Thymus (tissue), 11 donors: Measurements from ENCODE around the gene ZNF622. TPM values are rescaled to one million over a fixed set of nuclear protein-coding genes. Genes with fewer than 3 reads are reported as not detected.

Experiments used
- DNase-seq, 9 donors: peaks; one replicate each; pipeline ENCODE4 v3.0.0-alpha.2; 2013; ENCODE audit warnings: low spot score in 9 of 9, low read depth in 6 of 9, missing footprints in 1 of 9
- H3K27ac ChIP-seq, 2 donors: one replicate each; pipeline ENCODE4 v1.5.1; 2013; ENCODE audit warnings: control low read depth in 1 of 2, low read depth in 1 of 2, low read length in 1 of 2, mild to moderate bottlenecking in 1 of 2, moderate library complexity in 1 of 2
- H3K27me3 ChIP-seq, 2 donors: one replicate each; pipeline ENCODE4 v1.5.1; 2013; ENCODE audit warnings: low read length in 1 of 2; ENCODE audit not compliant: control insufficient read depth in 2 of 2, insufficient read depth in 1 of 2
- H3K36me3 ChIP-seq, 2 donors: one replicate each; pipeline ENCODE4 v1.5.1; 2013; ENCODE audit warnings: low read length in 1 of 2, mild to moderate bottlenecking in 1 of 2, moderate library complexity in 1 of 2; ENCODE audit not compliant: control insufficient read depth in 2 of 2, insufficient read depth in 2 of 2
- H3K4me1 ChIP-seq, 2 donors: one replicate each; pipeline ENCODE4 v1.5.1; 2013; ENCODE audit warnings: low read length in 2 of 2; ENCODE audit not compliant: control insufficient read depth in 2 of 2, insufficient read depth in 2 of 2
- H3K4me3 ChIP-seq, 2 donors: one replicate each; pipeline ENCODE4 v1.5.1; 2013; ENCODE audit warnings: low read length in 2 of 2, control low read depth in 1 of 2, mild to moderate bottlenecking in 1 of 2
- H3K9me3 ChIP-seq, 2 donors: one replicate each; pipeline ENCODE4 v1.5.1; 2013; ENCODE audit warnings: low read length in 1 of 2, mild to moderate bottlenecking in 1 of 2; ENCODE audit not compliant: control insufficient read depth in 2 of 2, insufficient read depth in 1 of 2
- WGBS: extraction: QIAGEN DNeasy Blood & Tissue Kit; methylation state at CpG from one replicate; pipeline ENCODE4 v1.1.7; 2013; 5-methylcytosine and 5-hydroxymethylcytosine counted together
- polyA plus RNA-seq: library from polyadenylated mRNA; stranded (reverse); fragments of 200-250 nt; gene quantifications from one replicate; pipeline ENCODE4 v1.2.3, GENCODE V29; 2013
- total RNA-seq: library from RNA; stranded (reverse); fragments of 120-200 nt; gene quantifications from one replicate; pipeline ENCODE4 v1.2.4, GENCODE V29; 2013
- donor health status: healthy.

ZNF622 gene
- total and polyA plus RNA-seq, 2 donors, result 19.8 to 27.7 TPM

- Histone ChIP-seq H3K36me3 (no peaks in the 10 kb centered on the region), H3K27ac (no peak overlapping the region), H3K4me1 (no peaks in the 10 kb centered on the region), H3K9me3 (no peaks in the 10 kb centered on the region), H3K4me3 (no peak overlapping the region), H3K27me3 (no peaks in the 10 kb centered on the region)
- no peak for DNase-seq
- 94% methylated on average over 7 of the region's 7 CpGs for WGBS
These were observed 35.1 kb downstream of the ZNF622 start for GRCh38 chr5:16430349-16431089.

GRCh38 chr5:16428359-16428758 is 37.2 kb downstream of the ZNF622 start:
- no peak for DNase-seq
- H3K9me3 ChIP-seq, result no peaks in the 10 kb centered on the region
- H3K4me1 ChIP-seq, result no peaks in the 10 kb centered on the region
- no peak overlapping the region for H3K27ac ChIP-seq
- H3K27me3 ChIP-seq, result no peaks in the 10 kb centered on the region
- H3K36me3 ChIP-seq, result no peaks in the 10 kb centered on the region
- WGBS, result 88% methylated on average over 4 of the region's 4 CpGs
- no peak overlapping the region for H3K4me3 ChIP-seq

- Histone ChIP-seq H3K4me1 (no peaks in the 10 kb centered on the region), H3K27me3 (no peaks in the 10 kb centered on the region), H3K36me3 (no peaks in the 10 kb centered on the region), H3K4me3 (no peak overlapping the region), H3K9me3 (no peaks in the 10 kb centered on the region), H3K27ac (no peak overlapping the region)
- DNase-seq, result no peak
- WGBS, result 43% methylated on average over 11 of the region's 11 CpGs
These were observed 38.0 kb downstream of the ZNF622 start for GRCh38 chr5:16427587-16427986.

- no peaks in the 10 kb centered on the region for H3K4me1 ChIP-seq
- no peaks in the 10 kb centered on the region for H3K9me3 ChIP-seq
- no peaks in the 10 kb centered on the region for H3K27me3 ChIP-seq
- DNase-seq, result no peak
- no peak overlapping the region for H3K4me3 ChIP-seq
- H3K27ac ChIP-seq, result no peak overlapping the region
- WGBS, result 75% methylated on average over 4 of the region's 4 CpGs
- no peaks in the 10 kb centered on the region for H3K36me3 ChIP-seq
These were observed 47.1 kb downstream of the ZNF622 start for GRCh38 chr5:16418471-16418922.

- no peak overlapping the region for H3K27ac ChIP-seq
- 92% methylated on average over 6 of the region's 6 CpGs for WGBS
- no peak for DNase-seq
These were observed 48.1 kb downstream of the ZNF622 start for GRCh38 chr5:16417398-16418074.

GRCh38 chr5:16414861-16415260 is 50.7 kb downstream of the ZNF622 start:
- DNase-seq, result no peak
- WGBS, result 91% methylated on average over 2 of the region's 2 CpGs
- H3K27ac ChIP-seq, result no peak overlapping the region
- no peak overlapping the region for H3K4me3 ChIP-seq
- H3K27me3 ChIP-seq, result no peaks in the 10 kb centered on the region
- no peaks in the 10 kb centered on the region for H3K9me3 ChIP-seq
- no peaks in the 10 kb centered on the region for H3K36me3 ChIP-seq
- no peaks in the 10 kb centered on the region for H3K4me1 ChIP-seq

More at GRCh38 chr5:16417398-16418074, 48.1 kb downstream of the ZNF622 start:
- H3K9me3 ChIP-seq, result no peaks in the 10 kb centered on the region
- H3K36me3 ChIP-seq, result no peaks in the 10 kb centered on the region
- no peaks in the 10 kb centered on the region for H3K4me1 ChIP-seq
- H3K27me3 ChIP-seq, result no peaks in the 10 kb centered on the region
- H3K4me3 ChIP-seq, result no peak overlapping the region

- WGBS, result 80% methylated on average over 1 of the region's 1 CpG
- DNase-seq, result no peak
- Histone ChIP-seq H3K4me1 (no peaks in the 10 kb centered on the region), H3K27ac (no peak overlapping the region), H3K9me3 (no peaks in the 10 kb centered on the region), H3K4me3 (no peak overlapping the region), H3K27me3 (no peaks in the 10 kb centered on the region), H3K36me3 (no peaks in the 10 kb centered on the region)
These were observed 52.3 kb downstream of the ZNF622 start for GRCh38 chr5:16413166-16413860.

GRCh38 chr5:16412556-16412955 is 53.0 kb downstream of the ZNF622 start:
- Histone ChIP-seq H3K27me3 (no peaks in the 10 kb centered on the region), H3K9me3 (no peaks in the 10 kb centered on the region), H3K36me3 (no peaks in the 10 kb centered on the region), H3K4me3 (no peak overlapping the region), H3K27ac (no peak overlapping the region), H3K4me1 (no peaks in the 10 kb centered on the region)
- DNase-seq, result no peak
